ENCODE measurements around the gene CEND1. TPM values are rescaled to one million over a fixed set of nuclear protein-coding genes. Genes with fewer than 3 reads are reported as not detected.

Gene CEND1
- total RNA-seq, 1 experiment from 2014 or later: 2.7 TPM

DNA sequence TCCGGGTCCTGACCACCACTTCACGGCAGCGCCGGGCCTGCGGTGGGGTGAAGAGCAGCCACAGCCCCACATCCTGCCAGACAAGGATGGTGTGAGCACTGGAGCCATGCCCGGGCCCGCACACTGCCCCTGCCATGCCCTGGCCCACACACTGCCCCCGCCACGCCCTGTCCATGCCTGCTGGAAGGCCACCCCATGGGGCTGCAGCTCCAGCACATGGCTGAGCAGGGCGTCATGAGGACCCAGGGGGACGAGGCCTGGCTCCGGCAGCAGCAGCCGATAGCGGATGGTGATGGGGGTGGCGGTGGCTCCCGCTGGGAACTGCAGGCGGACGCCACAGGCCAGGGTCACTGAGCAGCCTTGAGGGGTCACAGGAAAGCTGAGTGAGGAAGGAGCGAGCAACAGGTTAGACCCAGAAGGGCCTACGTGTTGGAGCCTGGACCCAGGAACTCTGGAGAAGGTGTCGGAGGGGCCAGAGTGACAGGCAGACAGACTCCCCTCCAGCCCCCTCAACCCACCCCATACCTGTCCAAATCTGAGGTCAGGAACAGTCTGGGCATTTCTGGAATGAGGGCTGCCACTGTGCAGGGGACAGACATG is 12.2 kb upstream of the CEND1 start:
- Mint-ChIP-seq H3K27ac (no peak overlapping the region), H3K27me3 (ENCODE audit: low read depth) (no peaks in the 10 kb centered on the region), H3K4me1 (0 out of 2 replicates have a peak, but pooled peaks cover 11% of the 10 kb centered on the region), H3K36me3 (no peaks in the 10 kb centered on the region), H3K9me3 (no peaks in the 10 kb centered on the region), H3K4me3 (no peak overlapping the region)
- ATAC-seq (no peak), DNase-seq (ENCODE audit: low spot score) (no peak)
- ChIA-PET CTCF (interaction anchor here (0.7 to 1.1 kb wide), 2 partner anchors 37 to 39 kb away, joined by 3 read pairs; no protein-coding TSS in a partner anchor), POLR2A (no interaction called here)
- TF ChIP-seq HMGA2 (CRISPR knock-in tag; IDR thresholded peaks at IDR 0.05): no peak
- TF ChIP-seq ETV6 (CRISPR knock-in tag; IDR thresholded peaks at IDR 0.05): no peak
- TF ChIP-seq, protein P1, sequence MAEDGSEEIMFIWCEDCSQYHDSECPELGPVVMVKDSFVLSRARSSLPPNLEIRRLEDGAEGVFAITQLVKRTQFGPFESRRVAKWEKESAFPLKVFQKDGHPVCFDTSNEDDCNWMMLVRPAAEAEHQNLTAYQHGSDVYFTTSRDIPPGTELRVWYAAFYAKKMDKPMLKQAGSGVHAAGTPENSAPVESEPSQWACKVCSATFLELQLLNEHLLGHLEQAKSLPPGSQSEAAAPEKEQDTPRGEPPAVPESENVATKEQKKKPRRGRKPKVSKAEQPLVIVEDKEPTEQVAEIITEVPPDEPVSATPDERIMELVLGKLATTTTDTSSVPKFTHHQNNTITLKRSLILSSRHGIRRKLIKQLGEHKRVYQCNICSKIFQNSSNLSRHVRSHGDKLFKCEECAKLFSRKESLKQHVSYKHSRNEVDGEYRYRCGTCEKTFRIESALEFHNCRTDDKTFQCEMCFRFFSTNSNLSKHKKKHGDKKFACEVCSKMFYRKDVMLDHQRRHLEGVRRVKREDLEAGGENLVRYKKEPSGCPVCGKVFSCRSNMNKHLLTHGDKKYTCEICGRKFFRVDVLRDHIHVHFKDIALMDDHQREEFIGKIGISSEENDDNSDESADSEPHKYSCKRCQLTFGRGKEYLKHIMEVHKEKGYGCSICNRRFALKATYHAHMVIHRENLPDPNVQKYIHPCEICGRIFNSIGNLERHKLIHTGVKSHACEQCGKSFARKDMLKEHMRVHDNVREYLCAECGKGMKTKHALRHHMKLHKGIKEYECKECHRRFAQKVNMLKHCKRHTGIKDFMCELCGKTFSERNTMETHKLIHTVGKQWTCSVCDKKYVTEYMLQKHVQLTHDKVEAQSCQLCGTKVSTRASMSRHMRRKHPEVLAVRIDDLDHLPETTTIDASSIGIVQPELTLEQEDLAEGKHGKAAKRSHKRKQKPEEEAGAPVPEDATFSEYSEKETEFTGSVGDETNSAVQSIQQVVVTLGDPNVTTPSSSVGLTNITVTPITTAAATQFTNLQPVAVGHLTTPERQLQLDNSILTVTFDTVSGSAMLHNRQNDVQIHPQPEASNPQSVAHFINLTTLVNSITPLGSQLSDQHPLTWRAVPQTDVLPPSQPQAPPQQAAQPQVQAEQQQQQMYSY (CRISPR knock-in tag; IDR thresholded peaks at IDR 0.05): no peak
- TF ChIP-seq, protein P2, sequence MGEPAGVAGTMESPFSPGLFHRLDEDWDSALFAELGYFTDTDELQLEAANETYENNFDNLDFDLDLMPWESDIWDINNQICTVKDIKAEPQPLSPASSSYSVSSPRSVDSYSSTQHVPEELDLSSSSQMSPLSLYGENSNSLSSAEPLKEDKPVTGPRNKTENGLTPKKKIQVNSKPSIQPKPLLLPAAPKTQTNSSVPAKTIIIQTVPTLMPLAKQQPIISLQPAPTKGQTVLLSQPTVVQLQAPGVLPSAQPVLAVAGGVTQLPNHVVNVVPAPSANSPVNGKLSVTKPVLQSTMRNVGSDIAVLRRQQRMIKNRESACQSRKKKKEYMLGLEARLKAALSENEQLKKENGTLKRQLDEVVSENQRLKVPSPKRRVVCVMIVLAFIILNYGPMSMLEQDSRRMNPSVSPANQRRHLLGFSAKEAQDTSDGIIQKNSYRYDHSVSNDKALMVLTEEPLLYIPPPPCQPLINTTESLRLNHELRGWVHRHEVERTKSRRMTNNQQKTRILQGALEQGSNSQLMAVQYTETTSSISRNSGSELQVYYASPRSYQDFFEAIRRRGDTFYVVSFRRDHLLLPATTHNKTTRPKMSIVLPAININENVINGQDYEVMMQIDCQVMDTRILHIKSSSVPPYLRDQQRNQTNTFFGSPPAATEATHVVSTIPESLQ (CRISPR knock-in tag; IDR thresholded peaks at IDR 0.05): no peak
- TF ChIP-seq, protein P3, sequence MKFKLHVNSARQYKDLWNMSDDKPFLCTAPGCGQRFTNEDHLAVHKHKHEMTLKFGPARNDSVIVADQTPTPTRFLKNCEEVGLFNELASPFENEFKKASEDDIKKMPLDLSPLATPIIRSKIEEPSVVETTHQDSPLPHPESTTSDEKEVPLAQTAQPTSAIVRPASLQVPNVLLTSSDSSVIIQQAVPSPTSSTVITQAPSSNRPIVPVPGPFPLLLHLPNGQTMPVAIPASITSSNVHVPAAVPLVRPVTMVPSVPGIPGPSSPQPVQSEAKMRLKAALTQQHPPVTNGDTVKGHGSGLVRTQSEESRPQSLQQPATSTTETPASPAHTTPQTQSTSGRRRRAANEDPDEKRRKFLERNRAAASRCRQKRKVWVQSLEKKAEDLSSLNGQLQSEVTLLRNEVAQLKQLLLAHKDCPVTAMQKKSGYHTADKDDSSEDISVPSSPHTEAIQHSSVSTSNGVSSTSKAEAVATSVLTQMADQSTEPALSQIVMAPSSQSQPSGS (CRISPR knock-in tag; IDR thresholded peaks at IDR 0.05; ENCODE audit: borderline replicate concordance, low read depth): no peak
- TF ChIP-seq NR1H2 (CRISPR knock-in tag; IDR thresholded peaks at IDR 0.05): no peak
- no peak for TF ChIP-seq OVOL2 (CRISPR knock-in tag; IDR thresholded peaks at IDR 0.05; ENCODE audit: borderline replicate concordance)
- TF ChIP-seq, protein P4, sequence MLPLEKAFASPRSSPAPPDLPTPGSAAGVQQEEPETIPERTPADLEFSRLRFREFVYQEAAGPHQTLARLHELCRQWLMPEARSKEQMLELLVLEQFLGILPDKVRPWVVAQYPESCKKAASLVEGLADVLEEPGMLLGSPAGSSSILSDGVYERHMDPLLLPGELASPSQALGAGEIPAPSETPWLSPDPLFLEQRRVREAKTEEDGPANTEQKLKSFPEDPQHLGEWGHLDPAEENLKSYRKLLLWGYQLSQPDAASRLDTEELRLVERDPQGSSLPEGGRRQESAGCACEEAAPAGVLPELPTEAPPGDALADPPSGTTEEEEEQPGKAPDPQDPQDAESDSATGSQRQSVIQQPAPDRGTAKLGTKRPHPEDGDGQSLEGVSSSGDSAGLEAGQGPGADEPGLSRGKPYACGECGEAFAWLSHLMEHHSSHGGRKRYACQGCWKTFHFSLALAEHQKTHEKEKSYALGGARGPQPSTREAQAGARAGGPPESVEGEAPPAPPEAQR (CRISPR knock-in tag; IDR thresholded peaks at IDR 0.05): no peak
- TF ChIP-seq NFATC4 (CRISPR knock-in tag; IDR thresholded peaks at IDR 0.05): no peak

DNA sequence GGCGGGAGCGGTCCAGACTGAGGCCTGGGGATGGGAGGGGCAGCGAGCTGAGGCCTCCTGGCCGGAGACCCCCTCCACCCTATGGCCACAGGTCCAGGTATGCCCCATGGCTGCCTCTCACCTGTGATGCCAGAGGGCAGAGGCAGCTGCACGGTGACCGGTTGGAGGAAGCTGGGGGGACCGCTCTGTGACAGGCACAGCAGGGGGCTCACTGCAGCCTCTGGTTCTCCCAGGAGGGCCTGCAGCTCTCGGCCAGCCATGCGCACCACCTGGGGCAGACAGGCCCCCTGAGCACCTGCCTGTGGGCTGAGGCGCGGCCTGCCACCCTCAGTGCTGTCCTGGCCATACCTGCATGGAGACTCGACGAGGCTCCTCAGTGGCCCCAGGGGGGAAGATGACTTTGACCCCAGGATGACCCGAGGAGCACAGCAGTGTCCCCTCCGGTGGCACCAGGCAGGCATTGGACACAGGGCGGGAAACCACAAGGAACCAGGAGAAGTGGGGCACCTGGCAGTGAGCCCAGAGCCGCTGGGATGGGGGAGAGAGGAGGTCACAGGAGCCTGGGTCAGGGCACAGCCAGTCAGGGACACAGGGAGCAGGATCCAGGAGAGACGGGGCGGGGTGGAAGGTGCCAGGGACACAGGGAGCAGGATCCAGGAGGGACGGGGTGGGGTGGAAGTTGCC is 11.3 kb upstream of the CEND1 start:
- Mint-ChIP-seq H3K4me3 (no peak overlapping the region), H3K27me3 (ENCODE audit: low read depth) (no peaks in the 10 kb centered on the region), H3K4me1 (peaks cover 17% of the 10 kb centered on the region), H3K36me3 (no peaks in the 10 kb centered on the region), H3K27ac (no peak overlapping the region), H3K9me3 (no peaks in the 10 kb centered on the region)
- CTCF ChIA-PET: interaction anchor here (1.1 kb wide), 1 partner anchor 40 kb away, joined by 3 read pairs; no protein-coding TSS in a partner anchor
- DNase-seq (ENCODE audit: low spot score) (no peak), ATAC-seq (no peak)
- POLR2A ChIA-PET: no interaction called here
- TF ChIP-seq, protein P5, sequence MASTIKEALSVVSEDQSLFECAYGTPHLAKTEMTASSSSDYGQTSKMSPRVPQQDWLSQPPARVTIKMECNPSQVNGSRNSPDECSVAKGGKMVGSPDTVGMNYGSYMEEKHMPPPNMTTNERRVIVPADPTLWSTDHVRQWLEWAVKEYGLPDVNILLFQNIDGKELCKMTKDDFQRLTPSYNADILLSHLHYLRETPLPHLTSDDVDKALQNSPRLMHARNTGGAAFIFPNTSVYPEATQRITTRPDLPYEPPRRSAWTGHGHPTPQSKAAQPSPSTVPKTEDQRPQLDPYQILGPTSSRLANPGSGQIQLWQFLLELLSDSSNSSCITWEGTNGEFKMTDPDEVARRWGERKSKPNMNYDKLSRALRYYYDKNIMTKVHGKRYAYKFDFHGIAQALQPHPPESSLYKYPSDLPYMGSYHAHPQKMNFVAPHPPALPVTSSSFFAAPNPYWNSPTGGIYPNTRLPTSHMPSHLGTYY (CRISPR knock-in tag; IDR thresholded peaks at IDR 0.05): no peak
- TF ChIP-seq KAT7 (CRISPR knock-in tag; IDR thresholded peaks at IDR 0.05; ENCODE audit: borderline replicate concordance): no peak
- TF ChIP-seq, protein P6, sequence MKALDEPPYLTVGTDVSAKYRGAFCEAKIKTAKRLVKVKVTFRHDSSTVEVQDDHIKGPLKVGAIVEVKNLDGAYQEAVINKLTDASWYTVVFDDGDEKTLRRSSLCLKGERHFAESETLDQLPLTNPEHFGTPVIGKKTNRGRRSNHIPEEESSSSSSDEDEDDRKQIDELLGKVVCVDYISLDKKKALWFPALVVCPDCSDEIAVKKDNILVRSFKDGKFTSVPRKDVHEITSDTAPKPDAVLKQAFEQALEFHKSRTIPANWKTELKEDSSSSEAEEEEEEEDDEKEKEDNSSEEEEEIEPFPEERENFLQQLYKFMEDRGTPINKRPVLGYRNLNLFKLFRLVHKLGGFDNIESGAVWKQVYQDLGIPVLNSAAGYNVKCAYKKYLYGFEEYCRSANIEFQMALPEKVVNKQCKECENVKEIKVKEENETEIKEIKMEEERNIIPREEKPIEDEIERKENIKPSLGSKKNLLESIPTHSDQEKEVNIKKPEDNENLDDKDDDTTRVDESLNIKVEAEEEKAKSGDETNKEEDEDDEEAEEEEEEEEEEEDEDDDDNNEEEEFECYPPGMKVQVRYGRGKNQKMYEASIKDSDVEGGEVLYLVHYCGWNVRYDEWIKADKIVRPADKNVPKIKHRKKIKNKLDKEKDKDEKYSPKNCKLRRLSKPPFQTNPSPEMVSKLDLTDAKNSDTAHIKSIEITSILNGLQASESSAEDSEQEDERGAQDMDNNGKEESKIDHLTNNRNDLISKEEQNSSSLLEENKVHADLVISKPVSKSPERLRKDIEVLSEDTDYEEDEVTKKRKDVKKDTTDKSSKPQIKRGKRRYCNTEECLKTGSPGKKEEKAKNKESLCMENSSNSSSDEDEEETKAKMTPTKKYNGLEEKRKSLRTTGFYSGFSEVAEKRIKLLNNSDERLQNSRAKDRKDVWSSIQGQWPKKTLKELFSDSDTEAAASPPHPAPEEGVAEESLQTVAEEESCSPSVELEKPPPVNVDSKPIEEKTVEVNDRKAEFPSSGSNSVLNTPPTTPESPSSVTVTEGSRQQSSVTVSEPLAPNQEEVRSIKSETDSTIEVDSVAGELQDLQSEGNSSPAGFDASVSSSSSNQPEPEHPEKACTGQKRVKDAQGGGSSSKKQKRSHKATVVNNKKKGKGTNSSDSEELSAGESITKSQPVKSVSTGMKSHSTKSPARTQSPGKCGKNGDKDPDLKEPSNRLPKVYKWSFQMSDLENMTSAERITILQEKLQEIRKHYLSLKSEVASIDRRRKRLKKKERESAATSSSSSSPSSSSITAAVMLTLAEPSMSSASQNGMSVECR (CRISPR knock-in tag; IDR thresholded peaks at IDR 0.05; ENCODE audit: borderline replicate concordance): no peak
- TF ChIP-seq ETV6 (CRISPR knock-in tag; IDR thresholded peaks at IDR 0.05): no peak
- no peak for TF ChIP-seq JUN (CRISPR knock-in tag; IDR thresholded peaks at IDR 0.05)
- no peak for TF ChIP-seq ZNF138 (CRISPR knock-in tag; conservative IDR thresholded peaks at IDR 0.05)
- TF ChIP-seq NFATC4 (CRISPR knock-in tag; IDR thresholded peaks at IDR 0.05): no peak
- no peak for TF ChIP-seq ZBTB21 (CRISPR knock-in tag; IDR thresholded peaks at IDR 0.05; ENCODE audit: borderline replicate concordance)
- TF ChIP-seq, protein P7, sequence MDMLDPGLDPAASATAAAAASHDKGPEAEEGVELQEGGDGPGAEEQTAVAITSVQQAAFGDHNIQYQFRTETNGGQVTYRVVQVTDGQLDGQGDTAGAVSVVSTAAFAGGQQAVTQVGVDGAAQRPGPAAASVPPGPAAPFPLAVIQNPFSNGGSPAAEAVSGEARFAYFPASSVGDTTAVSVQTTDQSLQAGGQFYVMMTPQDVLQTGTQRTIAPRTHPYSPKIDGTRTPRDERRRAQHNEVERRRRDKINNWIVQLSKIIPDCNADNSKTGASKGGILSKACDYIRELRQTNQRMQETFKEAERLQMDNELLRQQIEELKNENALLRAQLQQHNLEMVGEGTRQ (CRISPR knock-in tag; IDR thresholded peaks at IDR 0.05): no peak
- TF ChIP-seq SMAD3 (CRISPR knock-in tag; IDR thresholded peaks at IDR 0.05; ENCODE audit: borderline replicate concordance): no peak
- no peak for TF ChIP-seq ZNF416 (CRISPR knock-in tag; IDR thresholded peaks at IDR 0.05)

Data from WTC11 (cell line).